ENCODE results near the gene IFNB1. TPM values are rescaled to one million over a fixed set of nuclear protein-coding genes. Genes with fewer than 3 reads are reported as not detected.
A peak's percentile ranks its signal among the peaks of the same experiment; 100 is the strongest.

IFNB1 gene
- total RNA-seq, 2 experiments from 2014 or later, result 0.87 to 1.1 TPM

- H3K27me3 Mint-ChIP-seq, result no peaks in the 10 kb centered on the region
- peak overlapping the region; percentile 3 for H3K27ac Mint-ChIP-seq
- peaks cover 2% of the 10 kb centered on the region for H3K9me3 Mint-ChIP-seq
- ChIA-PET POLR2A (no interaction called here), CTCF (interaction anchor here (0.5 to 2.5 kb wide), 5 partner anchors 18 to 132 kb away, joined by 3 to 10 read pairs (median 3); no protein-coding TSS in a partner anchor)
- H3K4me3 Mint-ChIP-seq, result no peak overlapping the region
- H3K36me3 Mint-ChIP-seq (ENCODE audit: low read depth), result peaks cover 2% of the 10 kb centered on the region
- peak; percentile 24 for DNase-seq
- ATAC-seq, result peak; percentile 53
- TF ChIP-seq, protein P1, sequence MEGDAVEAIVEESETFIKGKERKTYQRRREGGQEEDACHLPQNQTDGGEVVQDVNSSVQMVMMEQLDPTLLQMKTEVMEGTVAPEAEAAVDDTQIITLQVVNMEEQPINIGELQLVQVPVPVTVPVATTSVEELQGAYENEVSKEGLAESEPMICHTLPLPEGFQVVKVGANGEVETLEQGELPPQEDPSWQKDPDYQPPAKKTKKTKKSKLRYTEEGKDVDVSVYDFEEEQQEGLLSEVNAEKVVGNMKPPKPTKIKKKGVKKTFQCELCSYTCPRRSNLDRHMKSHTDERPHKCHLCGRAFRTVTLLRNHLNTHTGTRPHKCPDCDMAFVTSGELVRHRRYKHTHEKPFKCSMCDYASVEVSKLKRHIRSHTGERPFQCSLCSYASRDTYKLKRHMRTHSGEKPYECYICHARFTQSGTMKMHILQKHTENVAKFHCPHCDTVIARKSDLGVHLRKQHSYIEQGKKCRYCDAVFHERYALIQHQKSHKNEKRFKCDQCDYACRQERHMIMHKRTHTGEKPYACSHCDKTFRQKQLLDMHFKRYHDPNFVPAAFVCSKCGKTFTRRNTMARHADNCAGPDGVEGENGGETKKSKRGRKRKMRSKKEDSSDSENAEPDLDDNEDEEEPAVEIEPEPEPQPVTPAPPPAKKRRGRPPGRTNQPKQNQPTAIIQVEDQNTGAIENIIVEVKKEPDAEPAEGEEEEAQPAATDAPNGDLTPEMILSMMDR (IDR thresholded peaks at IDR 0.05), result no peak
- intact Hi-C loops (cut with micrococcal nuclease), result no loop called here
- H3K4me1 Mint-ChIP-seq (ENCODE audit: low read depth), result peaks cover 20% of the 10 kb centered on the region
Observed at GRCh38 chr9:21060919-21061561, 16.7 kb downstream of the IFNB1 start.

GRCh38 chr9:21056931-21057330, 20.8 kb downstream of the IFNB1 start:
- Mint-ChIP-seq H3K27ac (no peak overlapping the region), H3K4me3 (no peak overlapping the region), H3K9me3 (peaks cover 2% of the 10 kb centered on the region), H3K27me3 (no peaks in the 10 kb centered on the region), H3K4me1 (ENCODE audit: low read depth) (peaks cover 19% of the 10 kb centered on the region), H3K36me3 (ENCODE audit: low read depth) (peaks cover 2% of the 10 kb centered on the region)
- CTCF ChIA-PET, result no interaction called here
- POLR2A ChIA-PET, result no interaction called here
- DNase-seq (no peak), ATAC-seq (no peak)
- intact Hi-C loops (cut with micrococcal nuclease), result no loop called here
- TF ChIP-seq, protein P1 (IDR thresholded peaks at IDR 0.05), result no peak

- no peaks in the 10 kb centered on the region for H3K27me3 Mint-ChIP-seq
- no peak overlapping the region for H3K27ac Mint-ChIP-seq
- H3K4me1 Mint-ChIP-seq (ENCODE audit: low read depth), result no peaks in the 10 kb centered on the region
- TF ChIP-seq, protein P1 (IDR thresholded peaks at IDR 0.05), result no peak
- no peaks in the 10 kb centered on the region for H3K9me3 Mint-ChIP-seq
- ChIA-PET POLR2A (no interaction called here), CTCF (no interaction called here)
- ATAC-seq, result no peak
- intact Hi-C loops (cut with micrococcal nuclease), result no loop called here
- no peak overlapping the region for H3K4me3 Mint-ChIP-seq
- no peak for DNase-seq
- no peaks in the 10 kb centered on the region for H3K36me3 Mint-ChIP-seq (ENCODE audit: low read depth)
Observed at GRCh38 chr9:21053851-21054250, 23.9 kb downstream of the IFNB1 start.

DNA sequence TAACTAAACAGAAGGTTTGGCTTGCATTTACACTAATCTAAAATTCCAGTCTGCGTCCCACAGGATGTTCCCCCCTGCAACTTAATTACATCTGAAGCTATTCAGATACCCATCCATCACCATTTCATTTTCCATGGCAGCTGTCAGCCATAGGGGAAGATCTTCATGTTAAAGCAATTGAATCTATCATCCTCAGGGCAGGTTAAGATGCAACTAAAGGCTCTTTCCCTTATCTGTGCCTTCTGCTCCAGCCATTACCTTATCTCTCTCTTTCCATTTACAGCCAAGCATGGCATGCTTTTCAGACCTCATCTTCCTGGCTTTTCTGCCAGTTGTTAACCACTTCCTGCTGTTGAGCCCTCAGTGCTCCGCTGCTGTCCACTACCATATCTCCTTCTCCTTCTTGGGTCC, 30.5 kb downstream of the IFNB1 start:
- ChIA-PET CTCF (interaction anchor here (1.4 kb wide), 1 partner anchor 106 kb away, joined by 3 read pairs; no protein-coding TSS in a partner anchor), POLR2A (no interaction called here)
- intact Hi-C loops (cut with micrococcal nuclease), result no loop called here
- no peak for DNase-seq
- Mint-ChIP-seq H3K4me3 (no peak overlapping the region), H3K4me1 (ENCODE audit: low read depth) (no peaks in the 10 kb centered on the region), H3K9me3 (no peaks in the 10 kb centered on the region), H3K27ac (no peak overlapping the region), H3K36me3 (ENCODE audit: low read depth) (no peaks in the 10 kb centered on the region), H3K27me3 (no peaks in the 10 kb centered on the region)
- no peak for ATAC-seq
- TF ChIP-seq, protein P1 (IDR thresholded peaks at IDR 0.05), result no peak

DNA sequence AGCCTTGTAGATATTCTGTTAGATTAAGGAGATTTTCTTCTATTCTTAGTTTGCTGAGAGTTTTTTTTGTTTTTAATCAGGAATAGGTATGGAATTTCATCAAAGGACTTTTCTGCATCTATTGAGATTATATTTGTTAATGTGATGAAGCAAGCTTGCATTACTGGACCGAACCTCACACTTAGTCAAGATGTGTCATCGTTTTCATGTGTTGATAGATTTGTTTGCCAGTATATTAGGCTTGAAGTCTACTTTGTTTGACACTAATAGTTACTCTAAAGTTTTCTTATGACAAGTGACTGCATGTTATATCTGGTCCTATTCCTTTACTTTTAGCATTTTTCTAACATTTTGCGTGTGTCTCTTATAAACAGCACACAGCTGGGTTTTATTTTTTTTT, 33.9 kb downstream of the IFNB1 start:
- ATAC-seq (no peak), DNase-seq (no peak)
- ChIA-PET POLR2A (no interaction called here), CTCF (no interaction called here)
- intact Hi-C loops (cut with micrococcal nuclease), result no loop called here
- Mint-ChIP-seq H3K27ac (no peak overlapping the region), H3K4me1 (ENCODE audit: low read depth) (peaks cover 8% of the 10 kb centered on the region), H3K27me3 (no peaks in the 10 kb centered on the region), H3K36me3 (ENCODE audit: low read depth) (no peaks in the 10 kb centered on the region), H3K4me3 (no peak overlapping the region), H3K9me3 (no peaks in the 10 kb centered on the region)
- TF ChIP-seq, protein P1 (IDR thresholded peaks at IDR 0.05), result no peak

Measured in activated CD8-positive, alpha-beta T cell treated with anti-CD3 and anti-CD28 coated beads for 36 hours (primary cell).